ENCODE measurements around the gene APLP2.

The APLP2 gene

DNA sequence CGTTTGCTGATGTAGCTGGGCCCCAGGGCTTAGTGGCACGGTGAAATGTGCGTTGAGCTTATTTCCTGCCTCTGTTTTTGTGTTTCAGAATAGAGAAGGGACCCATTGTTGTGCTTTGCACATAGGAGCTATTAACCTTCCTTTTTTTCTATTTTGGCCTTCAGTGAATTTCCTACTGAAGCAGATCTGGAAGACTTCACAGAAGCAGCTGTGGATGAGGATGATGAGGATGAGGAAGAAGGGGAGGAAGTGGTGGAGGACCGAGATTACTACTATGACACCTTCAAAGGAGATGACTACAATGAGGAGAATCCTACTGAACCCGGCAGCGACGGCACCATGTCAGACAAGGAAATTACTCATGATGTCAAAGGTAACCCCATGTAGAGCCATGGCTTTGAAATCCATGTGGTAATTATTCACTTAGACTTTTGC lies 52.5 kb downstream of the APLP2 start:
- H3K27ac ChIP-seq (ENCODE audit: low read depth, low read length) = peak overlapping the region; percentile 52

GRCh38 chr11:130123414-130124040 lies 53.8 kb downstream of the APLP2 start:
- H3K27me3 ChIP-seq (ENCODE audit: control insufficient read depth in 5 of 5, insufficient read depth in 4 of 5, low read length in 5 of 5) = no peaks in the 10 kb centered on the region
- peaks cover 9 to 65% (median 39%) of the 10 kb centered on the region in 5 donors for H3K4me1 ChIP-seq (ENCODE audit: control insufficient read depth in 5 of 5, insufficient read depth in 5 of 5, low read length in 5 of 5)
- H3K4me3 ChIP-seq (ENCODE audit: low read depth in 1 of 5, low read length in 5 of 5) = no peak overlapping the region
- peak overlapping the region in 1 of 5 donors; percentile 27 for H3K9ac ChIP-seq (ENCODE audit: low read length in 5 of 5)
- H3K27ac ChIP-seq (ENCODE audit: low read depth, low read length) = peak overlapping the region; percentile 68
- H3K9me3 ChIP-seq (ENCODE audit: control insufficient read depth in 5 of 5, low read length in 5 of 5) = no peaks in the 10 kb centered on the region
- H3K36me3 ChIP-seq (ENCODE audit: control insufficient read depth in 5 of 5, insufficient read depth in 5 of 5, low read length in 5 of 5) = peaks cover 15 to 37% (median 32%) of the 10 kb centered on the region in 5 donors

More for the DNA sequence above, 52.5 kb downstream of the APLP2 start:
- Histone ChIP-seq H3K9ac (ENCODE audit: low read length in 5 of 5) (no peak overlapping the region), H3K4me1 (ENCODE audit: control insufficient read depth in 5 of 5, insufficient read depth in 5 of 5, low read length in 5 of 5) (peaks cover 9 to 59% (median 37%) of the 10 kb centered on the region in 5 donors), H3K27me3 (ENCODE audit: control insufficient read depth in 5 of 5, insufficient read depth in 4 of 5, low read length in 5 of 5) (no peaks in the 10 kb centered on the region), H3K4me3 (ENCODE audit: low read depth in 1 of 5, low read length in 5 of 5) (no peak overlapping the region), H3K36me3 (ENCODE audit: control insufficient read depth in 5 of 5, insufficient read depth in 5 of 5, low read length in 5 of 5) (peaks cover 3 to 26% (median 22%) of the 10 kb centered on the region in 5 donors), H3K9me3 (ENCODE audit: control insufficient read depth in 5 of 5, low read length in 5 of 5) (no peaks in the 10 kb centered on the region)

- peak overlapping the region in 1 of 5 donors; percentile 27 for H3K9ac ChIP-seq (ENCODE audit: low read length in 5 of 5)
- H3K27me3 ChIP-seq (ENCODE audit: control insufficient read depth in 5 of 5, insufficient read depth in 4 of 5, low read length in 5 of 5) = no peaks in the 10 kb centered on the region
- peaks cover 9 to 59% (median 33%) of the 10 kb centered on the region in 5 donors for H3K4me1 ChIP-seq (ENCODE audit: control insufficient read depth in 5 of 5, insufficient read depth in 5 of 5, low read length in 5 of 5)
- H3K9me3 ChIP-seq (ENCODE audit: control insufficient read depth in 5 of 5, low read length in 5 of 5) = no peaks in the 10 kb centered on the region
- H3K27ac ChIP-seq (ENCODE audit: low read depth, low read length) = peak overlapping the region; percentile 68
- H3K36me3 ChIP-seq (ENCODE audit: control insufficient read depth in 5 of 5, insufficient read depth in 5 of 5, low read length in 5 of 5) = peaks cover 16 to 43% (median 38%) of the 10 kb centered on the region in 5 donors
- H3K4me3 ChIP-seq (ENCODE audit: low read depth in 1 of 5, low read length in 5 of 5) = no peak overlapping the region
These were observed 54.4 kb downstream of the APLP2 start for GRCh38 chr11:130124096-130124495.

DNA sequence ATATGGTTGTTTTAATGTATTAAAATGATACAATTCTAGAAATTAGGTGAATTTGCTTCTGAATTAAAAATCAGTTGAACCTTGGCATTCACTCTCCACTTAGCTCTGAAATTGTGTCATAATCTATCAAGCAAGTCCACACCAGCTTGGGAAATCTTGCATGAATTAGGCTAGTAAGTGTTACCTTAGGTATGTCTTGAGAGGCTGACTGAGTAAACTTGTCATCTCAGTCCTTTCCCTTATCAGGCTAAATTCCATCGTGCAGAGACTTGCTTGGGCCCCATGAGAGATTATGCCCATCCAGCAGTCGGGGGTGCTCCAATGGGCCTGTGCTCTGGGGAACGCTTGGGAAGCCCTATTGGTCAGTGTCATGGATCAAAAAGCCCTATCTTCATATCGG lies 55.9 kb downstream of the APLP2 start:
- H3K9ac ChIP-seq (ENCODE audit: low read length in 5 of 5) = no peak overlapping the region
- peaks cover 9 to 55% (median 32%) of the 10 kb centered on the region in 5 donors for H3K4me1 ChIP-seq (ENCODE audit: control insufficient read depth in 5 of 5, insufficient read depth in 5 of 5, low read length in 5 of 5)
- no peak overlapping the region for H3K27ac ChIP-seq (ENCODE audit: low read depth, low read length)
- H3K27me3 ChIP-seq (ENCODE audit: control insufficient read depth in 5 of 5, insufficient read depth in 4 of 5, low read length in 5 of 5) = no peaks in the 10 kb centered on the region
- H3K4me3 ChIP-seq (ENCODE audit: low read depth in 1 of 5, low read length in 5 of 5) = no peak overlapping the region
- H3K9me3 ChIP-seq (ENCODE audit: control insufficient read depth in 5 of 5, low read length in 5 of 5) = no peaks in the 10 kb centered on the region
- H3K36me3 ChIP-seq (ENCODE audit: control insufficient read depth in 5 of 5, insufficient read depth in 5 of 5, low read length in 5 of 5) = peaks cover 27 to 56% (median 52%) of the 10 kb centered on the region in 5 donors

GRCh38 chr11:130126516-130126915 lies 56.8 kb downstream of the APLP2 start:
- H3K4me3 ChIP-seq (ENCODE audit: low read depth in 1 of 5, low read length in 5 of 5) = no peak overlapping the region
- H3K27me3 ChIP-seq (ENCODE audit: control insufficient read depth in 5 of 5, insufficient read depth in 4 of 5, low read length in 5 of 5) = no peaks in the 10 kb centered on the region
- H3K27ac ChIP-seq (ENCODE audit: low read depth, low read length) = no peak overlapping the region

GRCh38 chr11:130127509-130127908 lies 57.8 kb downstream of the APLP2 start:
- Histone ChIP-seq H3K36me3 (ENCODE audit: control insufficient read depth in 5 of 5, insufficient read depth in 5 of 5, low read length in 5 of 5) (peaks cover 27 to 62% (median 53%) of the 10 kb centered on the region in 5 donors), H3K9me3 (ENCODE audit: control insufficient read depth in 5 of 5, low read length in 5 of 5) (no peaks in the 10 kb centered on the region), H3K27me3 (ENCODE audit: control insufficient read depth in 5 of 5, insufficient read depth in 4 of 5, low read length in 5 of 5) (no peaks in the 10 kb centered on the region), H3K4me1 (ENCODE audit: control insufficient read depth in 5 of 5, insufficient read depth in 5 of 5, low read length in 5 of 5) (peaks cover 9 to 37% (median 27%) of the 10 kb centered on the region in 5 donors), H3K4me3 (ENCODE audit: low read depth in 1 of 5, low read length in 5 of 5) (no peak overlapping the region), H3K9ac (ENCODE audit: low read length in 5 of 5) (peak overlapping the region in 1 of 5 donors; percentile 2), H3K27ac (ENCODE audit: low read depth, low read length) (no peak overlapping the region)

More at GRCh38 chr11:130126516-130126915, 56.8 kb downstream of the APLP2 start:
- Histone ChIP-seq H3K9me3 (ENCODE audit: control insufficient read depth in 5 of 5, low read length in 5 of 5) (no peaks in the 10 kb centered on the region), H3K36me3 (ENCODE audit: control insufficient read depth in 5 of 5, insufficient read depth in 5 of 5, low read length in 5 of 5) (peaks cover 27 to 65% (median 60%) of the 10 kb centered on the region in 5 donors), H3K9ac (ENCODE audit: low read length in 5 of 5) (no peak overlapping the region), H3K4me1 (ENCODE audit: control insufficient read depth in 5 of 5, insufficient read depth in 5 of 5, low read length in 5 of 5) (peaks cover 9 to 47% (median 32%) of the 10 kb centered on the region in 5 donors)

DNA sequence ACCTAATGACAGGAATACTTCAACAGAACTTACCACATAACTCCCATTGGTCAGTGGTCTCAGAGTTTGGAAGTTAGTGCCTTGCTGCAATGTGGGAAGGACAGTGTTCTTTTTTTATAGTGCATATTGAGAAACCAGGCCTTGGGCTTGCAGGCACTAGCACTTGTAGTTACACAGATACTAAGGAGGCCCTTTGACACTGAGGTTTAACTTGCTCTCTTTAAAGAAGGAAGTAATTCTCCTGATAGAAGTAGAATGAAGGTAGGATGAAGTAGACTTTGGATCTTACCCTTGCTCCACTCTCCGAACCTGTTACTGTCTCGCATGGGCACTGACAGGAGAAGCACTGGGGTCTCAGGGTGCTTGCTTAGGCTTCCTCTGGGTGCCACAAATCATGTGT lies 58.9 kb downstream of the APLP2 start:
- Histone ChIP-seq H3K4me3 (ENCODE audit: low read depth in 1 of 5, low read length in 5 of 5) (no peak overlapping the region), H3K27ac (ENCODE audit: low read depth, low read length) (no peak overlapping the region), H3K27me3 (ENCODE audit: control insufficient read depth in 5 of 5, insufficient read depth in 4 of 5, low read length in 5 of 5) (no peaks in the 10 kb centered on the region), H3K9me3 (ENCODE audit: control insufficient read depth in 5 of 5, low read length in 5 of 5) (no peaks in the 10 kb centered on the region), H3K36me3 (ENCODE audit: control insufficient read depth in 5 of 5, insufficient read depth in 5 of 5, low read length in 5 of 5) (peaks cover 24 to 58% (median 48%) of the 10 kb centered on the region in 5 donors), H3K9ac (ENCODE audit: low read length in 5 of 5) (no peak overlapping the region), H3K4me1 (ENCODE audit: control insufficient read depth in 5 of 5, insufficient read depth in 5 of 5, low read length in 5 of 5) (peaks cover 7 to 31% (median 22%) of the 10 kb centered on the region in 5 donors)

- Histone ChIP-seq H3K4me1 (ENCODE audit: control insufficient read depth in 5 of 5, insufficient read depth in 5 of 5, low read length in 5 of 5) (peaks cover 0 to 18% (median 9%) of the 10 kb centered on the region in 5 donors), H3K4me3 (ENCODE audit: low read depth in 1 of 5, low read length in 5 of 5) (no peak overlapping the region), H3K27me3 (ENCODE audit: control insufficient read depth in 5 of 5, insufficient read depth in 4 of 5, low read length in 5 of 5) (no peaks in the 10 kb centered on the region), H3K9me3 (ENCODE audit: control insufficient read depth in 5 of 5, low read length in 5 of 5) (no peaks in the 10 kb centered on the region), H3K9ac (ENCODE audit: low read length in 5 of 5) (no peak overlapping the region), H3K27ac (ENCODE audit: low read depth, low read length) (no peak overlapping the region), H3K36me3 (ENCODE audit: control insufficient read depth in 5 of 5, insufficient read depth in 5 of 5, low read length in 5 of 5) (peaks cover 24 to 67% (median 55%) of the 10 kb centered on the region in 5 donors)
These were observed 60.2 kb downstream of the APLP2 start for GRCh38 chr11:130129922-130130321.

DNA sequence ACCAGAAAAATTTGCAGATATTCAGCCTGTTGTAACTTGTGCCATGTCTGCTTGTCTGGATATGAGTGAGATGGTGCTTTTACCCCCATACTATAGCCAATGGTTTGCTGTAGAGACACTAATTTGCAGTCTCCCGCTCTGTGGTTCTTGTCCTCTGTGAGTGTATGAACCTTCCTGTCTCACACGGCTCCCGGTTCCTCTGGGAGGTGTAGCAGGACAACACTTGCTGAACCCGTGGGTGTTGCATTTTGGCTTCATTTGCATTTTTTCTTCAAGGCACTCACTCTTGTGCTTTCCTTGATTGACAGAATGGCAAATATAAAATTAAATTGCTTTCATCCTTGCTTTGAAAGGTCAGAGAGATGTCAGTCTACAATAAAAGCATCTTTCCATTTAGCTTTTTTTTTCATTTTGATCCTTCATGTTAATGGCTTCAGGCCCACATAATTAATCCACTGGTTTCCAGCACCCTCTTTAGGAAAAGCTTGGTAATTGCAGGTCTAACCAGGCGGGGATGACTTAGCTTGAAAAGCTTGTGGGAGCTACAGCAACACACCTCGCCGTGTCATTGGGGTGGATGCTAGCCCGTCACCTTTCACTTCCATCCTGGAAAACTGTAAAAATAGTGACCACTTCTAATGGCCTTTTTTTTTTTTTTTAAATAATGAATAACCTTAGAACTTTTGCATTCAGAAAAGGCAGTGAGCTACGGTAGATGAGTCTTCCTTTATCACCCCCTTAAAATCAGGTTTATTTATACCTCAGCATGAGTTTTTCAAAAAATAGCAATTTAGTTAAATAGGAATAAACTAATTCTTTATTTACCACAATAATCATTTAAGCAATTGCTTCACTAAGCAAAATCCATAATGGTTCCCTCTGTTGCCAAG lies 62.5 kb downstream of the APLP2 start:
- Histone ChIP-seq H3K36me3 (ENCODE audit: control insufficient read depth in 5 of 5, insufficient read depth in 5 of 5, low read length in 5 of 5) (peaks cover 24 to 84% (median 66%) of the 10 kb centered on the region in 5 donors), H3K9me3 (ENCODE audit: control insufficient read depth in 5 of 5, low read length in 5 of 5) (no peaks in the 10 kb centered on the region), H3K4me3 (ENCODE audit: low read depth in 1 of 5, low read length in 5 of 5) (no peak overlapping the region), H3K4me1 (ENCODE audit: control insufficient read depth in 5 of 5, insufficient read depth in 5 of 5, low read length in 5 of 5) (peaks cover 0 to 6% (median 2%) of the 10 kb centered on the region in 5 donors), H3K27me3 (ENCODE audit: control insufficient read depth in 5 of 5, insufficient read depth in 4 of 5, low read length in 5 of 5) (no peaks in the 10 kb centered on the region), H3K27ac (ENCODE audit: low read depth, low read length) (no peak overlapping the region), H3K9ac (ENCODE audit: low read length in 5 of 5) (no peak overlapping the region)

DNA sequence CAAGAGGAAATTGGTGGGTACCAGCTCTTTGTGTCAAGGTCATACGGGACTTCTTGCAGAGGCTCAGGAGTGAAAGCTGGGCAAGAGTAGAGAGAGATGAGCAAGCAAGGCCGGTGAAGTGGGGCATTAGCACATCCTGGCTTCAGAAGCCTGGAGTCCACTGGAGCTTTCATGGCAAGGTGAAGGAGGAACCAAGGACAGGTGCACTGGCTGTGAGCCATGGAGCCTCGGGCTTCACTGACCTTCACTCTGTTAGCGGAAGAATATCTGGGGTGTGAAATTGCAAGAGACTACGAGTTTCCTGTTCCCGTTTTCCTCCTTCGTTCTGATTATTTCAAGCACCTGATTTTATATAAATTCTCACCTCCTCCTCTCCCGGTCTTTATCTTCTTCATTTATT lies 64.0 kb downstream of the APLP2 start:
- no peak overlapping the region for H3K9ac ChIP-seq (ENCODE audit: low read length in 5 of 5)
- H3K4me3 ChIP-seq (ENCODE audit: low read depth in 1 of 5, low read length in 5 of 5) = no peak overlapping the region
- peaks cover 11 to 81% (median 62%) of the 10 kb centered on the region in 5 donors for H3K36me3 ChIP-seq (ENCODE audit: control insufficient read depth in 5 of 5, insufficient read depth in 5 of 5, low read length in 5 of 5)
- H3K27me3 ChIP-seq (ENCODE audit: control insufficient read depth in 5 of 5, insufficient read depth in 4 of 5, low read length in 5 of 5) = no peaks in the 10 kb centered on the region
- H3K9me3 ChIP-seq (ENCODE audit: control insufficient read depth in 5 of 5, low read length in 5 of 5) = no peaks in the 10 kb centered on the region
- H3K27ac ChIP-seq (ENCODE audit: low read depth, low read length) = no peak overlapping the region
- H3K4me1 ChIP-seq (ENCODE audit: control insufficient read depth in 5 of 5, insufficient read depth in 5 of 5, low read length in 5 of 5) = no peaks in the 10 kb centered on the region

Measured in subcutaneous abdominal adipose tissue (tissue), 5 donors.